Breast epithelium (tissue), 4 donors: ENCODE measurements around the gene LPP. TPM values are rescaled to one million over a fixed set of nuclear protein-coding genes. Genes with fewer than 3 reads are reported as not detected.

Experiments used
- DNase-seq, 2 donors: peaks; one replicate each; pipeline ENCODE4 v3.0.0-alpha.2; 2019; ENCODE audit warnings: low spot score in 2 of 2
- H3K27ac ChIP-seq, 2 donors: fragments of 200-600 bp; sonication (generic) in 1 of 2; one replicate each; pipeline ENCODE4 v1.5.1; 2016 to 2019; ENCODE audit warnings: mild to moderate bottlenecking in 1 of 2
- H3K27me3 ChIP-seq, 2 donors: fragments of 200-600 bp; sonication (generic) in 1 of 2; one replicate each; pipeline versions ENCODE4 v1.5.1 to v1.6.0; 2017 to 2019; ENCODE audit warnings: control low read depth in 1 of 2, mild to moderate bottlenecking in 1 of 2
- H3K36me3 ChIP-seq: fragments of 200-600 bp; one replicate; pipeline ENCODE4 v1.5.1; 2019
- H3K4me1 ChIP-seq, 2 donors: fragments of 200-600 bp; sonication (generic); one replicate each; pipeline ENCODE4 v1.5.1; 2016 to 2019; ENCODE audit warnings: control low read depth in 1 of 2
- H3K4me3 ChIP-seq, 3 donors: fragments of 200-600 bp; sonication (generic); 1 replicate in 2 of 3; 2 replicates in 1 of 3; pipeline ENCODE4 v1.5.1; 2016 to 2019; ENCODE audit warnings: mild to moderate bottlenecking in 3 of 3, moderate library complexity in 2 of 3
- H3K9me3 ChIP-seq, 2 donors: fragments of 200-600 bp; sonication (generic) in 1 of 2; one replicate each; pipeline ENCODE4 v1.5.1; 2016 to 2019; ENCODE audit warnings: control low read depth in 1 of 2
- CTCF ChIP-seq, 3 donors: fragments of 450-650 bp; IDR thresholded peaks; one replicate each; pipeline ENCODE4 v1.5.1; 2016 to 2017; ENCODE audit warnings: antibody characterized with exemption in 3 of 3, mild to moderate bottlenecking in 3 of 3, moderate library complexity in 3 of 3
- POLR2A ChIP-seq: fragments of 450-650 bp; IDR thresholded peaks from one replicate; pipeline ENCODE4 v1.6.1; 2016; ENCODE audit warnings: antibody characterized with exemption, mild to moderate bottlenecking, moderate library complexity
- POLR2AphosphoS5 ChIP-seq, 3 donors: sonication (generic); formaldehyde crosslinking; IDR thresholded peaks; one replicate each; pipeline ENCODE4 v1.6.1; 2017; ENCODE audit warnings: antibody characterized with exemption in 3 of 3
- intact Hi-C: fragments of 100-400 bp; cut with DNase I; formaldehyde crosslinking; loops from one replicate; pipeline ENCODE4 v1.15.1; 2023; ENCODE audit warnings: low total_unique reads
- total RNA-seq, 3 donors: library from RNA; depleted of rRNA; stranded (reverse); fragments of >200 nt; gene quantifications; one replicate each; pipeline ENCODE4 v1.1.0, GENCODE V29; 2016

LPP gene
- total RNA-seq, 3 donors from 2014 or later, result 135 to 183 (median 147) TPM

- H3K4me3 ChIP-seq, result no peak overlapping the region
- no peaks in the 10 kb centered on the region for H3K4me1 ChIP-seq
- no peaks in the 10 kb centered on the region for H3K9me3 ChIP-seq
- no peak for DNase-seq
- H3K27ac ChIP-seq, result no peak overlapping the region
- TF ChIP-seq CTCF (IDR thresholded peaks at IDR 0.05) (no peak), POLR2A (no peak), POLR2AphosphoS5 (IDR thresholded peaks at IDR 0.05) (no peak)
- no peaks in the 10 kb centered on the region for H3K27me3 ChIP-seq
- no peaks in the 10 kb centered on the region for H3K36me3 ChIP-seq
- intact Hi-C loops, result no loop called here
Measured at GRCh38 chr3:188527389-188527788, 373.4 kb downstream of the LPP start.

- Histone ChIP-seq H3K36me3 (no peaks in the 10 kb centered on the region), H3K4me1 (no peaks in the 10 kb centered on the region), H3K4me3 (no peak overlapping the region), H3K27me3 (no peaks in the 10 kb centered on the region), H3K9me3 (no peaks in the 10 kb centered on the region), H3K27ac (no peak overlapping the region)
- TF ChIP-seq POLR2A (no peak), CTCF (IDR thresholded peaks at IDR 0.05) (no peak), POLR2AphosphoS5 (IDR thresholded peaks at IDR 0.05) (no peak)
- intact Hi-C loops, result loop anchor here (2.0 kb wide), 1 partner anchor 224 kb away; no protein-coding TSS in a partner anchor
- DNase-seq, result no peak
Measured at GRCh38 chr3:188528396-188528795, 374.4 kb downstream of the LPP start.

- no peak overlapping the region for H3K4me3 ChIP-seq
- no peaks in the 10 kb centered on the region for H3K4me1 ChIP-seq
- H3K27me3 ChIP-seq, result no peaks in the 10 kb centered on the region
- no peak overlapping the region for H3K27ac ChIP-seq
- intact Hi-C loops, result loop anchor here (2.0 kb wide), 1 partner anchor 224 kb away; no protein-coding TSS in a partner anchor
- no peak for TF ChIP-seq POLR2A
- TF ChIP-seq CTCF (IDR thresholded peaks at IDR 0.05), result no peak
- TF ChIP-seq POLR2AphosphoS5 (IDR thresholded peaks at IDR 0.05), result no peak
- H3K36me3 ChIP-seq, result no peaks in the 10 kb centered on the region
- no peak for DNase-seq
- H3K9me3 ChIP-seq, result no peaks in the 10 kb centered on the region
Measured at GRCh38 chr3:188529228-188529627, 375.3 kb downstream of the LPP start.

- Histone ChIP-seq H3K27ac (no peak overlapping the region), H3K4me3 (no peak overlapping the region), H3K27me3 (no peaks in the 10 kb centered on the region), H3K4me1 (no peaks in the 10 kb centered on the region), H3K9me3 (no peaks in the 10 kb centered on the region), H3K36me3 (no peaks in the 10 kb centered on the region)
- intact Hi-C loops, result no loop called here
- TF ChIP-seq POLR2A, result no peak
- no peak for DNase-seq
Measured at GRCh38 chr3:188530226-188530625, 376.3 kb downstream of the LPP start.

- Histone ChIP-seq H3K4me3 (no peak overlapping the region), H3K4me1 (no peaks in the 10 kb centered on the region), H3K27me3 (no peaks in the 10 kb centered on the region), H3K9me3 (no peaks in the 10 kb centered on the region), H3K27ac (no peak overlapping the region), H3K36me3 (no peaks in the 10 kb centered on the region)
- no peak for DNase-seq
- intact Hi-C loops, result no loop called here
- no peak for TF ChIP-seq POLR2AphosphoS5 (IDR thresholded peaks at IDR 0.05)
- TF ChIP-seq CTCF (IDR thresholded peaks at IDR 0.05), result no peak
- no peak for TF ChIP-seq POLR2A
Measured at GRCh38 chr3:188531210-188531609, 377.3 kb downstream of the LPP start.

GRCh38 chr3:188533172-188533571 is 379.2 kb downstream of the LPP start:
- no peak for DNase-seq
- Histone ChIP-seq H3K27me3 (no peaks in the 10 kb centered on the region), H3K9me3 (no peaks in the 10 kb centered on the region), H3K4me3 (no peak overlapping the region), H3K4me1 (no peaks in the 10 kb centered on the region), H3K36me3 (no peaks in the 10 kb centered on the region), H3K27ac (no peak overlapping the region)
- TF ChIP-seq POLR2AphosphoS5 (IDR thresholded peaks at IDR 0.05) (no peak), POLR2A (no peak), CTCF (IDR thresholded peaks at IDR 0.05) (no peak)
- intact Hi-C loops, result no loop called here
